ENCODE results near the gene NLRC3.
A peak's percentile ranks its signal among the peaks of the same experiment; 100 is the strongest.

Gene NLRC3

DNA sequence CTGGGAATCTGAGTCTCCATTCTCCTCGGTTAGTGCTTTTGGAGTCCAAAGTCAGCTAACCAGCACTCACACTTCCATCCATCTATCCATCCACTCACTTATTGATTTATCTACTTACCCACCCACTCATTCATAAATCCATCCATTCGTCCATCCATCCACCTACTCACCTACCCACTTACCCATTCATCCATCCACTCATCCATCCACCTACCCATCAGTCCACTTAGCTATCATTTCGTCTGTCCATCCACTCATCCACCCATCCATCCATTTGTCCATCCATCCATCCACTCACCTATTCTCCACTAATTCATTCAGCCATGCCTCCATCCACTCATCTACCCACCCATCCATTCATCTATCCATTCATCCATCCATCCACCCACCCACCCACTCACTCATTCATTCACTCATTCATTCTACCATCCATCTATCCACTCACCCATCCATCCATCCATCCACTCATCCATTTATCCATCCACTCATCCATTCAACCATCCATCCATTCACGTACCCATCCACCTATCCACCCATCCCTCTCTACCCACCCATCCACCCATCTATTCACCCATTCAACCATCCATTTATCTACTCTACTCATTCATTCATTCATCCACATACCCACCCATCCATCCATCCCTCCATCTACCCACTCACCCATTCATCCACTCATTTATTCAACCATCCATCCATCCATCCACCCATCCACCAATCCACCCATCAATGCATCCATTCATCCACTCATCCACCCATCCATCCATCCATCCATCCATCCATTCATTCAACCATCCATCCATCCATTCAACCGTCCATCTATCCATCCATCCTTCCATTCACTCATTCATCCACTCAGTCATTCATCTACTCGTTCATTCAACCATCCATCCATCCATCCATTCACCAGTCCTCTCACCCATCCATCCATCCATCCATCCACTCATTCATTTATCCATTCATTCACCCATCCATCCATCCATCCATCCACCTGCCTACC, 26.1 kb downstream of the NLRC3 start:
- Histone ChIP-seq H2BK120ac (ENCODE audit: low read depth, low read length) (no peak overlapping the region), H3K4me3 (ENCODE audit: insufficient read depth in 1 of 2, low read depth in 1 of 2, low read length in 2 of 2) (no peak overlapping the region), H2BK12ac (ENCODE audit: low read length in 2 of 2) (no peak overlapping the region), H2BK15ac (ENCODE audit: low read depth, poor library complexity, severe bottlenecking) (no peak overlapping the region), H4K91ac (ENCODE audit: low read length) (no peak overlapping the region), H3K27ac (ENCODE audit: low read length, poor library complexity, severe bottlenecking) (no peak overlapping the region), H3K23ac (ENCODE audit: low read length in 2 of 2) (no peak overlapping the region), H2BK5ac (ENCODE audit: low read depth, low read length, poor library complexity, severe bottlenecking) (no peak overlapping the region), H3K4ac (ENCODE audit: low read depth in 1 of 2, low read length in 2 of 2) (no peak overlapping the region), H3K18ac (ENCODE audit: low read depth in 1 of 2, low read length in 2 of 2) (no peak overlapping the region), H2AFZ (ENCODE audit: low read depth, low read length) (no peak overlapping the region), H4K8ac (ENCODE audit: low read length) (no peak overlapping the region), H3K4me1 (ENCODE audit: control insufficient read depth, insufficient read depth, low read depth, low read length) (peaks cover 2% of the 10 kb centered on the region), H3K14ac (ENCODE audit: low read length in 2 of 2) (no peak overlapping the region), H3K4me2 (ENCODE audit: low read length, poor library complexity, severe bottlenecking) (no peak overlapping the region), H3K27me3 (ENCODE audit: control insufficient read depth in 1 of 2, insufficient read depth in 1 of 2, low read length in 2 of 2) (peaks cover 4 to 11% of the 10 kb centered on the region in 2 experiments), H2AK5ac (ENCODE audit: low read length, severe bottlenecking) (no peak overlapping the region), H3K9ac (ENCODE audit: low read length) (no peak overlapping the region), H3K36me3 (ENCODE audit: control insufficient read depth in 1 of 2, insufficient read depth in 2 of 2, low read depth in 1 of 2, low read length in 2 of 2) (no peaks in the 10 kb centered on the region), H3K9me3 (ENCODE audit: control insufficient read depth, low read length) (peaks cover 2% of the 10 kb centered on the region), H3K79me1 (replicated peaks; ENCODE audit: low read length, poor library complexity, severe bottlenecking) (no peaks in the 10 kb centered on the region)
- DNase-seq = no peak
- WGBS = 70% methylated on average over 6 of the region's 6 CpGs

DNA sequence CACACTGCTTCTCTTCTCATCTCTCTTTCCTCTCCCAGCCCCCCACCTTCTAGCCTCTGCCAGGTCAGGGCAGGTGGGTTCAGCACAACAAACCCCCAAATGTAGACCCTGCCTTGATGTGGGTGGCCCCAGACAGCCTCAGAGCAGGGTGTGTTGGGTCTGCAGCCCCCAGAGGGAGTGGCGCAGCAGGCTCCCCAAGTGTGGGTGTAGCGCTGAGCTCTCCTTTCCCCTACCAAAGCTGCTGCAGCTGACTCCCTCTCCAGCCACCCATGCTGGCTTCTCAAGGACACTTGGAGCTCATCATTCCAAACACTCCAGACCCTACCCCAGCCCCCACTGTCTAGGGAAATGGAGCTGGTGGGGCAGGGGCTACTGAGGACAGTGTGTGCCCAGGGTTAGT, 27.3 kb downstream of the NLRC3 start:
- 100% methylated on average over 1 of the region's 2 CpGs for WGBS

DNA sequence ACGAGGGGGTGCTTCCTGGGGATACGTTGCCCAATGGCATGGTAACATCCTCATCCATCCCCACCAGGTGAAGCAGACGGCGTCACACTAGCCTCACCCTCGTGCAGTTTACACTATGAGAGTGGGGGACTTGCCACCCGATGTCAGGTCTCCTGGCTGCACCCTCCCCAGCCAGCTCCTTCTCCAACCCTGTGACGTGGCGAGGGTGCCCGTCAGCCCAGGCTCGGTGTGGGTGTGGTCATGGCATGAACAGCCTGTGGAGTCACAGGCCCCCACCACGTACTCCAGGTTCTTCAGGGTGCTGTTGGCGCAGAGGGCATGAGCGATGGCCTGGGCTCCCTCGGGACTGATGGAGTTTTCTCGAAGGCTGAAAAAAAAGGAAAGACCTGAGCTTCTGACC, 28.3 kb downstream of the NLRC3 start:
- Histone ChIP-seq H2BK15ac (ENCODE audit: low read depth, poor library complexity, severe bottlenecking) (no peak overlapping the region), H2BK120ac (ENCODE audit: low read depth, low read length) (no peak overlapping the region), H3K4ac (ENCODE audit: low read depth in 1 of 2, low read length in 2 of 2) (no peak overlapping the region), H3K14ac (ENCODE audit: low read length in 2 of 2) (peak overlapping the region in 1 of 2 experiments; percentile 4), H3K36me3 (ENCODE audit: control insufficient read depth in 1 of 2, insufficient read depth in 2 of 2, low read depth in 1 of 2, low read length in 2 of 2) (no peaks in the 10 kb centered on the region), H3K18ac (ENCODE audit: low read depth in 1 of 2, low read length in 2 of 2) (no peak overlapping the region), H2BK12ac (ENCODE audit: low read length in 2 of 2) (no peak overlapping the region), H3K9me3 (ENCODE audit: control insufficient read depth, low read length) (peaks cover 2% of the 10 kb centered on the region), H2BK5ac (ENCODE audit: low read depth, low read length, poor library complexity, severe bottlenecking) (no peak overlapping the region), H3K9ac (ENCODE audit: low read length) (no peak overlapping the region), H3K4me3 (ENCODE audit: insufficient read depth in 1 of 2, low read depth in 1 of 2, low read length in 2 of 2) (no peak overlapping the region), H2AK5ac (ENCODE audit: low read length, severe bottlenecking) (no peak overlapping the region), H3K23ac (ENCODE audit: low read length in 2 of 2) (no peak overlapping the region), H4K91ac (ENCODE audit: low read length) (no peak overlapping the region), H2AFZ (ENCODE audit: low read depth, low read length) (no peak overlapping the region), H4K8ac (ENCODE audit: low read length) (no peak overlapping the region), H3K4me1 (ENCODE audit: control insufficient read depth, insufficient read depth, low read depth, low read length) (peaks cover 2% of the 10 kb centered on the region), H3K79me1 (replicated peaks; ENCODE audit: low read length, poor library complexity, severe bottlenecking) (no peaks in the 10 kb centered on the region), H3K4me2 (ENCODE audit: low read length, poor library complexity, severe bottlenecking) (no peak overlapping the region), H3K27ac (ENCODE audit: low read length, poor library complexity, severe bottlenecking) (no peak overlapping the region), H3K27me3 (ENCODE audit: control insufficient read depth in 1 of 2, insufficient read depth in 1 of 2, low read length in 2 of 2) (peaks cover 4 to 11% of the 10 kb centered on the region in 2 experiments)
- no peak for DNase-seq
- WGBS = 92% methylated on average over 15 of the region's 15 CpGs

More for the DNA sequence above, 27.3 kb downstream of the NLRC3 start:
- no peak overlapping the region for H2BK12ac ChIP-seq (ENCODE audit: low read length in 2 of 2)
- no peak overlapping the region for H2AK5ac ChIP-seq (ENCODE audit: low read length, severe bottlenecking)
- no peak overlapping the region for H2BK120ac ChIP-seq (ENCODE audit: low read depth, low read length)
- no peak overlapping the region for H3K9ac ChIP-seq (ENCODE audit: low read length)
- no peak overlapping the region for H3K4me3 ChIP-seq (ENCODE audit: insufficient read depth in 1 of 2, low read depth in 1 of 2, low read length in 2 of 2)
- H3K14ac ChIP-seq (ENCODE audit: low read length in 2 of 2) = no peak overlapping the region
- no peak overlapping the region for H2BK15ac ChIP-seq (ENCODE audit: low read depth, poor library complexity, severe bottlenecking)
- H4K91ac ChIP-seq (ENCODE audit: low read length) = no peak overlapping the region
- no peak for DNase-seq
- no peak overlapping the region for H3K4ac ChIP-seq (ENCODE audit: low read depth in 1 of 2, low read length in 2 of 2)
- H3K4me1 ChIP-seq (ENCODE audit: control insufficient read depth, insufficient read depth, low read depth, low read length) = peaks cover 2% of the 10 kb centered on the region
- peaks cover 4 to 11% of the 10 kb centered on the region in 2 experiments for H3K27me3 ChIP-seq (ENCODE audit: control insufficient read depth in 1 of 2, insufficient read depth in 1 of 2, low read length in 2 of 2)
- no peak overlapping the region for H2BK5ac ChIP-seq (ENCODE audit: low read depth, low read length, poor library complexity, severe bottlenecking)
- H3K4me2 ChIP-seq (ENCODE audit: low read length, poor library complexity, severe bottlenecking) = no peak overlapping the region
- H3K79me1 ChIP-seq (replicated peaks; ENCODE audit: low read length, poor library complexity, severe bottlenecking) = no peaks in the 10 kb centered on the region
- no peak overlapping the region for H3K18ac ChIP-seq (ENCODE audit: low read depth in 1 of 2, low read length in 2 of 2)
- no peak overlapping the region for H2AFZ ChIP-seq (ENCODE audit: low read depth, low read length)
- peaks cover 2% of the 10 kb centered on the region for H3K9me3 ChIP-seq (ENCODE audit: control insufficient read depth, low read length)
- no peak overlapping the region for H3K27ac ChIP-seq (ENCODE audit: low read length, poor library complexity, severe bottlenecking)
- no peak overlapping the region for H3K23ac ChIP-seq (ENCODE audit: low read length in 2 of 2)
- H4K8ac ChIP-seq (ENCODE audit: low read length) = no peak overlapping the region
- no peaks in the 10 kb centered on the region for H3K36me3 ChIP-seq (ENCODE audit: control insufficient read depth in 1 of 2, insufficient read depth in 2 of 2, low read depth in 1 of 2, low read length in 2 of 2)

DNA sequence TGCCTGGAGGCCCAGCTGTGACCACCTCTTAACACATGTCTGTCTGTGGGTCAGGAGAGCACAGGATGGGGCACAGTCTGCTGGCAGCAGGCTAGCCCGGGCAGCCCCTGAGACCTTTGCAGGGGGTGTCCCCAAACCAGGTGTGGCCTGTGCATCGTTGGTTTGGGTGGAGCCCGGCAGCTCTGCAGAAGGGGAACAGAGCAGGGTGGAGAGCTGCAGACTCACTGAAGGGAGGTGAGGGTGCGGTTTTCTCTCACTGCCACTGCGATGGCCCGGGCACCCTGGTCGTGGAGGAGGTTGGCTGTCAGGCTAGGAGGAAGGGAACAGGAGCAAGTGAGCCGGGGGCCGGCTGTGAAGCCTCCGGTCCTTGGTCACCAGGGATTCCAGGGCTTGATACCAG, 28.8 kb downstream of the NLRC3 start:
- WGBS = 80% methylated on average over 8 of the region's 10 CpGs
- Histone ChIP-seq H3K4ac (ENCODE audit: low read depth in 1 of 2, low read length in 2 of 2) (no peak overlapping the region), H2AK5ac (ENCODE audit: low read length, severe bottlenecking) (no peak overlapping the region), H3K18ac (ENCODE audit: low read depth in 1 of 2, low read length in 2 of 2) (no peak overlapping the region), H2BK12ac (ENCODE audit: low read length in 2 of 2) (no peak overlapping the region), H3K4me2 (ENCODE audit: low read length, poor library complexity, severe bottlenecking) (no peak overlapping the region), H3K4me1 (ENCODE audit: control insufficient read depth, insufficient read depth, low read depth, low read length) (peaks cover 2% of the 10 kb centered on the region), H2BK5ac (ENCODE audit: low read depth, low read length, poor library complexity, severe bottlenecking) (no peak overlapping the region), H3K14ac (ENCODE audit: low read length in 2 of 2) (no peak overlapping the region), H4K91ac (ENCODE audit: low read length) (no peak overlapping the region), H3K4me3 (ENCODE audit: insufficient read depth in 1 of 2, low read depth in 1 of 2, low read length in 2 of 2) (no peak overlapping the region), H4K8ac (ENCODE audit: low read length) (no peak overlapping the region), H3K9ac (ENCODE audit: low read length) (no peak overlapping the region), H3K36me3 (ENCODE audit: control insufficient read depth in 1 of 2, insufficient read depth in 2 of 2, low read depth in 1 of 2, low read length in 2 of 2) (no peaks in the 10 kb centered on the region), H2AFZ (ENCODE audit: low read depth, low read length) (no peak overlapping the region), H3K23ac (ENCODE audit: low read length in 2 of 2) (no peak overlapping the region), H3K27me3 (ENCODE audit: control insufficient read depth in 1 of 2, insufficient read depth in 1 of 2, low read length in 2 of 2) (peaks cover 4 to 11% of the 10 kb centered on the region in 2 experiments), H3K27ac (ENCODE audit: low read length, poor library complexity, severe bottlenecking) (no peak overlapping the region), H2BK15ac (ENCODE audit: low read depth, poor library complexity, severe bottlenecking) (no peak overlapping the region), H3K79me1 (replicated peaks; ENCODE audit: low read length, poor library complexity, severe bottlenecking) (no peaks in the 10 kb centered on the region), H3K9me3 (ENCODE audit: control insufficient read depth, low read length) (peaks cover 2% of the 10 kb centered on the region), H2BK120ac (ENCODE audit: low read depth, low read length) (no peak overlapping the region)
- no peak for DNase-seq

Data from mesenchymal stem cell (in vitro differentiated cells and primary cell).